OCI-LY1 (cell line): ENCODE results near the gene FBLN7.

ENCODE experiments used
- EZH2 ChIP-seq: fragments of 200-600 bp; sonication (generic), shearing (Covaris generic); IDR thresholded peaks from 2 replicates; pipeline ENCODE4 v1.8.0; 2017; ENCODE audit warnings: borderline replicate concordance, mixed run types, mild to moderate bottlenecking, antibody characterized with exemption, low read length, moderate library complexity, mixed read lengths
- TF ChIP-seq, protein P1 (sequence below): fragments of 200-600 bp; sonication (generic), shearing (Covaris generic); IDR thresholded peaks from 2 replicates; pipeline ENCODE4 v1.5.1; 2017; ENCODE audit warnings: mild to moderate bottlenecking, antibody characterized with exemption, low read length, moderate library complexity, mixed read lengths

DNA sequence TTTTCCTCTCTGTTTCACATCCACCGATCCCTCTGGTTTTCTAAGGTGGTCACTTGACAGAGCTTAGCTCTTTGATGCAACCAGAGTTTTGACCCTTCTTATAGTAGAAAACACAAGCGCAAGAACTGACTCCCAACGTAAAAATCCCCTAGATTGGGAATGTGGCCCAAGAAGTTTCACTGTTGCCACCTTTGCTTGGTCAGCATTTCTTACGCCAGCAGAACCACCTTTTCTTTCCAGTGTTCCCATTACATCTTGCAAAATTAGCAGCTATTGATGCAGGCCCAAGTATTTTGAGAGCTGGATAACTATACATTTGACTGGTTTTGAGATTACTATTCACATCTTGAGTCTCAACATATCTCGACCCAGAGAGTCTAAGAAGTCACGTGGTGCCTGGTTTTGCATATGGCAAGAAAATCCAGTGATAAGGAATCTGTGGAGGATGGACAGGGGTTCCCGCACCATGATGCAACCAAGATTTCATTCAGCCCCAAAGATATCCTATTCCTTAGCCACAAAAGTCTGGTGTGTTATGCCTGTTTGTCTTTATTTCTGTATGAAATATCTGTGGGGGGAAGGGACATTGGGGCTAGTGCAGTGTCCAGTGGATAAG lies 37.9 kb downstream of the FBLN7 start:
- no peak for TF ChIP-seq EZH2
- TF ChIP-seq, protein P1, sequence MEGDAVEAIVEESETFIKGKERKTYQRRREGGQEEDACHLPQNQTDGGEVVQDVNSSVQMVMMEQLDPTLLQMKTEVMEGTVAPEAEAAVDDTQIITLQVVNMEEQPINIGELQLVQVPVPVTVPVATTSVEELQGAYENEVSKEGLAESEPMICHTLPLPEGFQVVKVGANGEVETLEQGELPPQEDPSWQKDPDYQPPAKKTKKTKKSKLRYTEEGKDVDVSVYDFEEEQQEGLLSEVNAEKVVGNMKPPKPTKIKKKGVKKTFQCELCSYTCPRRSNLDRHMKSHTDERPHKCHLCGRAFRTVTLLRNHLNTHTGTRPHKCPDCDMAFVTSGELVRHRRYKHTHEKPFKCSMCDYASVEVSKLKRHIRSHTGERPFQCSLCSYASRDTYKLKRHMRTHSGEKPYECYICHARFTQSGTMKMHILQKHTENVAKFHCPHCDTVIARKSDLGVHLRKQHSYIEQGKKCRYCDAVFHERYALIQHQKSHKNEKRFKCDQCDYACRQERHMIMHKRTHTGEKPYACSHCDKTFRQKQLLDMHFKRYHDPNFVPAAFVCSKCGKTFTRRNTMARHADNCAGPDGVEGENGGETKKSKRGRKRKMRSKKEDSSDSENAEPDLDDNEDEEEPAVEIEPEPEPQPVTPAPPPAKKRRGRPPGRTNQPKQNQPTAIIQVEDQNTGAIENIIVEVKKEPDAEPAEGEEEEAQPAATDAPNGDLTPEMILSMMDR = no peak
